Colon (tissue), 2 donors: Measurements from ENCODE around the gene EMX1.
"Not testable (repeated sequence)": the region's sequence is repeated elsewhere in the genome, so short reads cannot be mapped to it uniquely, and the experiment has no call there.

Source experiments
- FAIRE-seq: peaks from 2 replicates; lab custom pipeline; 2012; peaks lifted over from hg19 to GRCh38; lab: Jason Lieb, UNC
- donor health status: control.
- donor health status: control.

The EMX1 gene

GRCh38 chr2:72900191-72900825 lies 17.0 kb upstream of the EMX1 start:
- no peak for FAIRE-seq

DNA sequence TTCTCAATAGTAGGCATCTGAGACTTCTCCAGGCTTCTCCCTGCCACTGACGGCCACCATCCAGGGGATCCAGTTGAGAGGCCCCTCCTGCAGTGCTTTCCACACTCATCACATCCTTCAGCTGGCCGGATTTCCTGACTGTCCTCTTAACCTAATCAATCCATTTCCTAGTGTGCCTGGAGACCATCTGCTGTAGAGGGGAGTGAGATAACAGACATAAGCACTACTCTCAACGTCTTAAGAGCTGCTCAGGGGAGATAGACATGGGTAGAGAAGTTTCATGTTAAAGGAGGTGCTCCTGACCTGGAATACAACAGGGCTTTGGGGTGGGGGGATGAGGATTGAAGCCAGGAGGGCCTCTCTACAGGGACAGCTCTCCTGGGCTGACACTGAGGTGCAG lies 15.9 kb upstream of the EMX1 start:
- FAIRE-seq = no peak

- FAIRE-seq = not testable (repeated sequence)
Observed at GRCh38 chr2:72907369-72907768, 9.9 kb upstream of the EMX1 start.

GRCh38 chr2:72908741-72909140 lies 8.6 kb upstream of the EMX1 start:
- no peak for FAIRE-seq

- no peak for FAIRE-seq
Observed at GRCh38 chr2:72911256-72911655, 6.1 kb upstream of the EMX1 start.

- no peak for FAIRE-seq
Observed at GRCh38 chr2:72913486-72914205, 3.7 kb upstream of the EMX1 start.

DNA sequence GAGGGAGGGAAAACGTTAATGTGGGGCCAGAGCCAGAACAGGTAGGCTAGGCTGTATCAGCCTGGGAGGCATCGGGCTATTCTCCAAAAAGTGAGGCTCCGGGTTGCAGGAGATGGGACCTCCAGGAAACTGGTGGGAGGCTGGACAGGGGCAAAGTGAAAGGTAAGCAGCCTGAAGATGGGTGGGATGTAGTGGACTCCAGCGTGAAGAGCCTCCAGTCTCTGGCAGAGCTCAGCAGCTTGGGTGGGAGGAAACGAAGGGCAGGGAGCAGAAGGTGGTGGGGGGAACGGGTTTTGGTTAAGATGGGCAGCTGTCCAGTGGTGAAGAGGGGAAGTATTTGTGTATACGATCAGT lies 3.1 kb upstream of the EMX1 start:
- no peak for FAIRE-seq

- no peak for FAIRE-seq
Observed at GRCh38 chr2:72914589-72915319, 2.6 kb upstream of the EMX1 start.

- no peak for FAIRE-seq
Observed at GRCh38 chr2:72915320-72915906, 1.9 kb upstream of the EMX1 start.

DNA sequence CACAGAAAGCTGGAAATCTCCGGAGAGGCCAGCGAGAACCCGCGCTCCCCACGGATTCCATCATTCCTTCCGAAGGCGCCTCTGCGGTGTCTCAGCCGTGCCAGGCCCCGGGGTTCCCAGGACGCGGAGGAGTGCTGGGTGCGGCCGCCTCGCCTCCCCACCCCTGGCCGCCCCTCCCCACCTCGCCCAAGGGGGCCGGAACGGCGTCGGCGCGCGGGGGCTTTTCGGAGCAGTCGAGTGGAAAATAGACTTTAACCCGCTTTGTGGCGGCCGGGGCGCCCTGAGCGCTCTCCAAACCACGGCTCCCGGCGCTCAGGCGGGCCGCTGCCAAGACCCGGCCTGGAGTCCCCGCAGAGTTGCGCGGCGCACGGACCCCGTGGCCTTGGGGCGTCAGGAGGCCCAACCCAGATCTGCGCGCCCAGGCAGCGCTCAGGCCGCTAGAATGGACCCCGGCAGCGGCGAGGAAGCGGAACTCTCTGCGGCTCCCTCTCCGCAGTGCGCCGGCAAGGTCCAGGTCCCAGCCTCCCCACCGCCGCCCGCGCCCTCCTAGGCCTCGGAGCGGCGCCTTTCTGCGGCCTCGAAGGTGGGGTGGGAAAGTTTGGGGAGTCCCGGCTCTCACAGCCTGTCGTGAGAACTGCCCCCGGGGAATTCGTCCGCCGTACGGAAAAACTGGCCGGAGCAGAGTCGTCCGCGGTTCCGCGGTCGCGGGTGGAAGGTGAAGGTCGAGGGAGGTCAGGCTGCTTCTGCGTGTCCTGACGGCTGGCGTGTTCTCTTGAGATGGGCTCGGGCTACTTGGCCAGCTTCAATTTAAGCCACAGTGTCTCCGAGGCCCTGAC lies 1.2 kb upstream of the EMX1 start:
- FAIRE-seq = no peak

DNA sequence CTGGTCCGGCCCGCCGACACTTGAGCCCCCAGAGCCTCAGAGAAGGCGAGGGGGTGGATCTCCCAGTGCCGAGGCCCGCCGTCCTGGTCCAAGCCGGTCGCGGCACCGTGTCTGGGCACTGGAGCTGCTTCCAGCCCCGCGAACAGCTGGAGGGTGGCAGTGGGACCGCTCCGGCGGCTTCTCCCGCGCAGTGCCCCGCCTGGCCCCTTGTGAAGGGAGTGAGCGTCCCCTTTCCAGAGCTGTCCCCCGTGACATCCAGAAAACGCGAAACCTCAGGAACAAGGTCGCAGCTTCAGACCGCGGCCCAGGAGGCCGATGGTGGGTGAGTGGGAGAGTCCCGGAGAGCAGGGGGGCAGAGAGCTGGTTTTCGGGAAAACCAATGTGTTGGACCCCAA lies 579 bp upstream of the EMX1 start:
- no peak for FAIRE-seq

DNA sequence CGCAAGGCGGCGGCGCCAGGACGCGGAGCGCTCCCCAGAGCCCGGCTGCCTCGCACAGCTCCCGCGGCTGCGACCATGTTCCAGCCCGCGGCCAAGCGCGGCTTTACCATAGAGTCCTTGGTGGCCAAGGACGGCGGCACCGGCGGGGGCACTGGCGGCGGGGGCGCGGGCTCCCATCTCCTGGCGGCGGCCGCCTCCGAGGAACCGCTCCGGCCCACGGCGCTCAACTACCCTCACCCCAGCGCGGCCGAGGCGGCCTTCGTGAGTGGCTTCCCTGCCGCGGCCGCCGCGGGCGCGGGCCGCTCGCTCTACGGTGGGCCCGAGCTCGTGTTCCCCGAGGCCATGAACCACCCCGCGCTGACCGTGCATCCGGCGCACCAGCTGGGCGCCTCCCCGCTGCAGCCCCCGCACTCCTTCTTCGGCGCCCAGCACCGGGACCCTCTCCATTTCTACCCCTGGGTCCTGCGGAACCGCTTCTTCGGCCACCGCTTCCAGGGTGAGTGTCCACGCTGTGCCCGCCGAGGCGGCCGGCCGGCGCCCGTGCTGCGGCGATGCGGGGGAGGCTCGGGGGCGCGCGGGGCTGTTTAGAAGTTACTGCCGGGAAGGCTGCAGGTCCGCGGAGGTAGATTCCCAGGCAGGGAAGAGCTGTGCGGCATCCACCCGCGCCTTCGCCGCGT lies 696 bp downstream of the EMX1 start:
- no peak for FAIRE-seq

DNA sequence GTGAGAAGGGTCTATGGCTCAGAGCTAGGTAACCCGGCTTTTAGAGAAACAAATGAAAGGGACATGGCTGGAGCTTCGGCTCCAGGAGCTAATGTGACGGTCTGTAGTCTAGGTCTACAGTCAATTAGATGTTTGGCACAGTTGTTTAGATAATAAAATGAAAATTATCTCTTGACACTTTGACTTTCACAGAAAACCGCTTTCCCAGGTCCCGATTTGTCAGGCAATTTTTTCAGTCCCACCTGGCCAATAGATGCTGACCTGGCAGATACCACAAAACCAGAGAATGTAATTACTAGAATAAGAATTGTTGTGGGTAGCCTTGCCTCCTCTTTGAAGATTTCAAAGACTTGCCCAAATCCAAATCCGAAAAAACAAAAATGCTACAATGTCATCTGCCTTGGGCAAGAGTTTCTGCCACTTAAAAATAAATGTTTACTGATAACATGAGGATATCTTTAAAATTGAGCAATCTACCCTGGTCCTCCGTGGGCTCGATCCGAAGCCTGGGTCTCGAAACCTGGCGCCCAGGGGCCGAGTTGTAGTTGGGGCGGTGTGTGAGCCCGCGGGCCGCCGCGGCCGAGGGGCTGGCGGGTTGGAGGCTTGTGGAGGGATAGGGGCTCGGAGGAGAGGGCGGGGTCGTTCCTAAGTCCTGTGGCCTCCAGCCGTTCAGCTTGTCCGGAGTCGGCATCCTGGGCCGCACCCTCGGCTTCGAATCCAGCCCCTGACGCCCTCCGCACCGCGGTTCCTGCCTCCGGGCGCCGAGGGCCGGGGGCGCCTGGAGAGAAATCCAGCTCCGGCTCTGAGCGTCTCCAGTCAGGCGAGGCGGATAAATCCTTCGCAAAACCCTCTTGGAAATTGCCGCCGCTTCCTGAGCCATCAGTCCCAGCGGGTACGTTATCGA lies 2.3 kb downstream of the EMX1 start:
- no peak for FAIRE-seq

DNA sequence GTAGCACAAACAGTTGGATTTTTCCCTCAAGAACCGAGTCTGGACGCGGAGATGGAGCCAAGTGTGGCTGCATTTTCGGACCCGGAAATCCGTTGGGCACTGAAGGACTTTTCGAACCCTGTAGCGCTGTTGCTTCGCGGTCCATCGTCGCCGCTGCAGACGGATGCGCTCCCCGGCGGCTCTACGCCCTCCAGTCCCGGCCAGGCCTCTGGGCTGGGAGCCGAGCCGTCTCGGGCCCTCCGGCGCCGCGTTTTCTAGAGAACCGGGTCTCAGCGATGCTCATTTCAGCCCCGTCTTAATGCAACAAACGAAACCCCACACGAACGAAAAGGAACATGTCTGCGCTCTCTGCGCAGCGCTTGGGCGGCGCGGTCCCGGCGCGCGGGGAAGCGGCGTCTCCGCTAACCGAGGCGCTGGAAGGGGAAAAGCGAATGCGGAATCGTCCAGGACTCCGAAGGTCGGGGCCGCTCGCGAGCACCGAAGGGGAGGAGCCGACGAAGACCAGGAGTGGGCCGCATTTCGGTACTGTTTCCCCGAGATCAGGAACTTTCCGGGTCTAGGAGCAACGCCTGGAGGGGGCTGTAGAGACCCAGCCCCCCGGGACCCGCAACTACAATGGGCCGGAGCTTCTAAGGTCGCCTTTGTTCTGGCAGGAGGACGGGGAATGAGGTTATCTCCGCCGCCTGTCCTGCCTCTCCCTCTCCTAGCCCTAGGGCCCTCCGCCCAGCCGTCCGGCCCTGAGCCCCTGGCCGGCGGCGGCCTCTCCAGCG lies 3.2 kb downstream of the EMX1 start:
- no peak for FAIRE-seq

DNA sequence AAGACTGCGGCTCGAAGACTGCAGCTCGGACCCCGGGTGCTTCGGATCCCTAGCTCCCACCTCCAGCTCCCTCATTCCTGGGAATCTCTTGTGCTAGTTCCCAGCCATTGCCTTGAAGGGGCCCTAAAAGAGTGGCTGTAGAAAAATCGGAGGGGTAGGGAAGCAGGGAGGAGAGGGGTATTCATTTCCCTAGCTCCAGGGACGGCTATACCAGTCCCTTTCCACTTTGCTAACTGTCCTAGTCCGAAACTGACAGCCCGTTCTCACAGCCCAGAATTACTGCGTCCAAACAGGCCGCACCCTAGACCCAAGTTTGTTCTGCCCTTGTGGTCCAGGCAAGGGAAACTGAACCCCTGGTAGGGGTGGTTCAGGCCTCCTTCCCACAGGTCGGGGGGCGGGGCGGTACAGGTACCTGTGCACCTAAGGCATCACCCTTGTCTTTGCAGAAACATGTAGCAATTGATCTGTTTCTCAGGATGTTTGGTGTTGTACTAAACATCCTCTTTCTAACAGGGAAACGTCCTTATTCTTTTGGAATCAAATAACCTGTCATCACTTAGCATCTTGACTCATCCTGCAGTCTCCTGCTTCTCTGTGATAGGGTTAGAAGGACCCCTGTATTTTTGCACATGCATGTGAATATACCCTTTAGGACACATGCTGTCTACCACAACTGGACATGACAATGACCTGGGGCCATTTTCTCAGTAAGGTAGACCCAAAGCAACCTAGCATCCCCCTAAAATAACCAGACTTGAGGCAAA lies 4.0 kb downstream of the EMX1 start:
- no peak for FAIRE-seq

- FAIRE-seq = no peak
Observed at GRCh38 chr2:72921853-72922252, 4.5 kb downstream of the EMX1 start.

DNA sequence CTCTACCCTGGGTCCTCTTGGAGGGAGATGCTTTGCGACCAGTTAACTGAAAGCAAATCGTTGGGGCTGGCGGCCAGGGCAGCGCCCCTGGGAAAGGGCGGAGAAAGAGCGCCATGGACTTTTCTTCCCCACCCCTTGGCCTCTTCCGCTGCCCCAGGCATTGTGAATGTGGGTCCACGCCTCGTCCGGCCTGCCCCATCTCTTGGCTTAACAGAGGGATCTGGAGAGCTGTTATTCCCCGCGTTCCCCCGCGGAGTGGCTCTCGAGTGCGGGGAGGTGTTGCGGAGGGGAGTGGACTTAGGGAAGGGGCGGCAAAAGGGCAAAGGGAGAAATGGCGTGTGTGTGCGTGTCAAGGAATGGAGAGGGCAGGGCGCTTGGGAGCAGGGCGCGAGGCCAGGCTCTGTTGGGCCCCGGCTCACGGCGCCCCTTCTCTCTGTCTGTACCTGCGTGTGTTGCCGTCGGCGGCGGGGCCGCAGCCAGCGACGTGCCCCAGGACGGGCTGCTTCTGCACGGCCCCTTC lies 6.6 kb downstream of the EMX1 start:
- no peak for FAIRE-seq

DNA sequence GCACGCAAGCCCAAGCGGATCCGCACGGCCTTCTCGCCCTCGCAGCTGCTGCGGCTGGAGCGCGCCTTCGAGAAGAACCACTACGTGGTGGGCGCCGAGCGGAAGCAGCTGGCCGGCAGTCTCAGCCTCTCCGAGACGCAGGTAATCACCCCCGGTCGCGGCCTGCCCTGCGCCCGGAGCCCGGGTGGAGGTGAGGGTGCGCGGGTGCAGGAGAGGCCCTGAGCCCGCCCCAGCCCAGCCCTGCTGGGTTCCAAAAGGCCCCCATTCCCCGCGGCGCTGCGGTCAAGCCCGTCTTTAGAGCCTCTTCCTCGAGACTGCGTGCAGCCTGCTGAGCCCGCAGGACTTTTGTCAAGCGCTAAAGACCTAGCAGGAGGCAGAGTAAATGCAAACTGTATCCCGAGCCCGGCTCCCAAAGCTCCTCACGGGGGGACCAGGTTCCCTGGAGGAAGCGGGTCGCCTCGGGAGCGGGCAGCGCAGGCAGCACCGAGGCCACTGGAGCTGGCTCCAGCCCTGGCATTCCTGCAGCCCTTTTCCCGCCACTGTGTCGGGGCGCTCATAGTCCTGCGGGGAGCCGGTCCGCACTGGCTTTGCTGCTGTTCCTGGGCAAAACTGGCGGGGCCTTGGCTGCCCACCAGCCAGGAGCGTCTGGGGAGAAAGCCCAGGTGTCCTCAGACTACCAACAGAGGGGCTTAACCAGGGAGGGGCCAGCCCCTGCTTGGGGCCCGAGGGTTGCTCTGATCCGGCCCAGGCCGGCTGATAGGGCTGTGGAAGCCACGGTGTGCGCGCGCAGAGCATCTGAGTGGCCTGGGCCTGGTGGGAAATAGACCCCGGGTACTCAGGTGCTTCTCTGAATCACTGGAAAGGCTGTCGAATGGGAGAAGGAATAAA lies 7.3 kb downstream of the EMX1 start:
- no peak for FAIRE-seq
